HL-60/S4 (cell line): ENCODE data around the gene PRRC2A.

Experiments
- in situ Hi-C: fragments of 300-500 bp; cut with MboI; formaldehyde crosslinking; loops from 2 replicates; pipeline ENCODE4 v1.14.3; 2022; ENCODE audit warnings: low sequenced_read_pairs

Gene PRRC2A

GRCh38 chr6:31645325-31645724 is 24.8 kb downstream of the PRRC2A start:
- in situ Hi-C loops = no loop called here

- in situ Hi-C loops = no loop called here
Observed at GRCh38 chr6:31651602-31652191, 31.2 kb downstream of the PRRC2A start.

- in situ Hi-C loops = no loop called here
Observed at GRCh38 chr6:31652925-31653724, 32.6 kb downstream of the PRRC2A start.

- in situ Hi-C loops = no loop called here
Observed at GRCh38 chr6:31654574-31655348, 34.2 kb downstream of the PRRC2A start.

GRCh38 chr6:31655349-31656237 is 35.1 kb downstream of the PRRC2A start, which contains the start of gene APOM:
Gene APOM, plus strand, starts transcription at chr6:31655894. Its CDS starts 73 bp downstream, at chr6:31655967.
- in situ Hi-C loops = no loop called here

- in situ Hi-C loops = no loop called here
Observed at GRCh38 chr6:31657406-31658157, 37.1 kb downstream of the PRRC2A start.

GRCh38 chr6:31658158-31658688 is 37.7 kb downstream of the PRRC2A start:
- in situ Hi-C loops = no loop called here

- in situ Hi-C loops = no loop called here
Observed at GRCh38 chr6:31658983-31659648, 38.6 kb downstream of the PRRC2A start.

GRCh38 chr6:31659649-31660380 is 39.3 kb downstream of the PRRC2A start:
- in situ Hi-C loops = no loop called here

- in situ Hi-C loops = no loop called here
Observed at GRCh38 chr6:31660381-31661261, 40.1 kb downstream of the PRRC2A start, which contains the start of gene C6orf47. Gene C6orf47, minus strand, starts transcription at chr6:31660778. Its CDS starts 831 bp downstream, at chr6:31659947.

- in situ Hi-C loops = no loop called here
Observed at GRCh38 chr6:31661262-31662123, 41.0 kb downstream of the PRRC2A start.

GRCh38 chr6:31662124-31662723 is 41.7 kb downstream of the PRRC2A start:
- in situ Hi-C loops = no loop called here

- in situ Hi-C loops = no loop called here
Observed at GRCh38 chr6:31663126-31663960, 42.8 kb downstream of the PRRC2A start.

- in situ Hi-C loops = no loop called here
Observed at GRCh38 chr6:31663961-31664789, 43.7 kb downstream of the PRRC2A start.
